H9 (cell line): ENCODE results near the gene CAMK1G. TPM values are rescaled to one million over a fixed set of nuclear protein-coding genes. Genes with fewer than 3 reads are reported as not detected.

Experiments used
- DNase-seq: peaks from one replicate; pipeline ENCODE4 v3.0.0-alpha.2; 2017
- H2AFZ ChIP-seq: one replicate; pipeline ENCODE4 v1.6.1; 2013; ENCODE audit warnings: mild to moderate bottlenecking, low read length, control low read depth, moderate library complexity
- H2AK5ac ChIP-seq: 2 replicates; pipeline ENCODE4 v1.6.1; 2013; ENCODE audit warnings: low read length, control low read depth, mixed read lengths; ENCODE audit not compliant: insufficient read length
- H2BK120ac ChIP-seq: one replicate; pipeline ENCODE4 v1.6.1; 2013; ENCODE audit warnings: low read depth, mild to moderate bottlenecking, low read length, control low read depth, inconsistent platforms; ENCODE audit not compliant: poor library complexity, severe bottlenecking
- H2BK12ac ChIP-seq: 2 replicates; pipeline ENCODE4 v1.6.1; 2013; ENCODE audit warnings: low read length, control low read depth, mixed read lengths, low read depth; ENCODE audit not compliant: insufficient read length
- H2BK15ac ChIP-seq: 2 replicates; pipeline ENCODE4 v1.6.1; 2013; ENCODE audit warnings: low read depth, low read length, control low read depth
- H2BK20ac ChIP-seq: one replicate; pipeline ENCODE4 v1.6.1; 2013; ENCODE audit warnings: low read depth, mild to moderate bottlenecking, low read length, control low read depth, inconsistent platforms; ENCODE audit not compliant: poor library complexity, severe bottlenecking
- H2BK5ac ChIP-seq: 2 replicates; pipeline ENCODE4 v1.6.1; 2013; ENCODE audit warnings: low read length, control low read depth, mixed read lengths; ENCODE audit not compliant: insufficient read length
- H3K14ac ChIP-seq: 2 replicates; pipeline ENCODE4 v1.6.1; 2013; ENCODE audit warnings: low read length, control low read depth; ENCODE audit not compliant: insufficient read depth
- H3K18ac ChIP-seq: 2 replicates; pipeline ENCODE4 v1.6.1; 2013; ENCODE audit warnings: low read depth, mild to moderate bottlenecking, mixed read lengths, low read length, control low read depth; ENCODE audit not compliant: insufficient read length
- H3K23ac ChIP-seq: 2 replicates; pipeline ENCODE4 v1.6.1; 2013; ENCODE audit warnings: low read length, control low read depth, mixed read lengths, low read depth; ENCODE audit not compliant: insufficient read length
- H3K23me2 ChIP-seq: 2 replicates; pipeline ENCODE4 v1.6.1; 2013; ENCODE audit warnings: low read depth, mild to moderate bottlenecking, mixed read lengths, low read length, control low read depth; ENCODE audit not compliant: insufficient read length, poor library complexity, severe bottlenecking
- H3K27ac ChIP-seq: 2 replicates; pipeline ENCODE4 v1.5.1; 2013; ENCODE audit warnings: low read length, control low read depth, mixed read lengths, low read depth; ENCODE audit not compliant: insufficient read length
- H3K27me3 ChIP-seq: 2 replicates; pipeline ENCODE4 v1.6.1; 2013; ENCODE audit warnings: low read length, control low read depth, inconsistent platforms; ENCODE audit not compliant: insufficient read depth
- H3K4ac ChIP-seq: 2 replicates; pipeline ENCODE4 v1.6.1; 2013; ENCODE audit warnings: low read depth, mild to moderate bottlenecking, control low read depth, inconsistent platforms, low read length, moderate library complexity
- H3K4me1 ChIP-seq: 2 replicates; pipeline ENCODE4 v1.6.1; 2013; ENCODE audit warnings: low read length, control low read depth, inconsistent platforms; ENCODE audit not compliant: insufficient read depth
- H3K4me2 ChIP-seq: 2 replicates; pipeline ENCODE4 v1.6.1; 2013; ENCODE audit warnings: low read length, control low read depth, mixed read lengths; ENCODE audit not compliant: insufficient read length, insufficient read depth
- H3K56ac ChIP-seq: 2 replicates; pipeline ENCODE4 v1.6.1; 2013; ENCODE audit warnings: low read depth, mild to moderate bottlenecking, mixed read lengths, low read length, control low read depth; ENCODE audit not compliant: insufficient read length
- H3K79me1 ChIP-seq: 2 replicates; pipeline ENCODE4 v1.6.1; 2013; ENCODE audit warnings: low read depth, mild to moderate bottlenecking, moderate library complexity, low read length, control low read depth, inconsistent platforms; ENCODE audit not compliant: insufficient read depth, poor library complexity, severe bottlenecking
- H3K79me2 ChIP-seq: 2 replicates; pipeline ENCODE4 v1.6.1; 2013; ENCODE audit warnings: low read length, control low read depth, inconsistent platforms; ENCODE audit not compliant: insufficient read depth
- H3K9ac ChIP-seq: 2 replicates; pipeline ENCODE4 v1.6.1; 2013; ENCODE audit warnings: low read length, control low read depth, mixed read lengths; ENCODE audit not compliant: insufficient read length; ENCODE audit errors: extremely low read depth
- H3K9me3 ChIP-seq: one replicate; pipeline ENCODE4 v1.6.1; 2013; ENCODE audit warnings: low read depth, low read length, inconsistent platforms; ENCODE audit not compliant: control insufficient read depth
- H3T11ph ChIP-seq: one replicate; pipeline ENCODE4 v1.6.1; 2013; ENCODE audit warnings: mild to moderate bottlenecking, low read length, control low read depth, inconsistent platforms
- H4K20me1 ChIP-seq: one replicate; pipeline ENCODE4 v1.6.1; 2013; ENCODE audit not compliant: control insufficient read depth, insufficient read length, insufficient read depth
- H4K5ac ChIP-seq: 2 replicates; pipeline ENCODE4 v1.6.1; 2013; ENCODE audit warnings: low read depth, mild to moderate bottlenecking, mixed read lengths, low read length, control low read depth; ENCODE audit not compliant: insufficient read length
- H4K8ac ChIP-seq: replicated peaks from 2 replicates; pipeline ENCODE4 v1.6.1; 2013; ENCODE audit warnings: low read length, control low read depth, mixed read lengths, low read depth; ENCODE audit not compliant: insufficient read length
- H4K91ac ChIP-seq: 2 replicates; pipeline ENCODE4 v1.6.1; 2013; ENCODE audit warnings: low read depth, mild to moderate bottlenecking, moderate library complexity, mixed read lengths, low read length, control low read depth; ENCODE audit not compliant: insufficient read length
- H3K27ac Mint-ChIP-seq, 3 experiments: 2 replicates in 2 of 3; 3 replicates in 1 of 3; pipeline ENCODE4 v1.8.0; 2020 to 2021; ENCODE audit warnings: mixed read lengths in 3 of 3, mild to moderate bottlenecking in 1 of 3, moderate library complexity in 1 of 3
- H3K27me3 Mint-ChIP-seq: 2 replicates; pipeline ENCODE4 v1.8.0; 2021; ENCODE audit warnings: low read depth, mild to moderate bottlenecking, moderate library complexity, mixed read lengths
- H3K36me3 Mint-ChIP-seq, 3 experiments: 2 replicates in 2 of 3; 3 replicates in 1 of 3; pipeline ENCODE4 v1.8.0; 2020 to 2021; ENCODE audit warnings: low read depth in 3 of 3, mixed read lengths in 3 of 3; ENCODE audit not compliant: insufficient read depth in 1 of 3
- H3K4me1 Mint-ChIP-seq, 2 experiments: 2 replicates each; pipeline ENCODE4 v1.8.0; 2020; ENCODE audit warnings: mixed read lengths in 2 of 2
- H3K4me3 Mint-ChIP-seq, 2 experiments: 2 replicates in 1 of 2; 3 replicates in 1 of 2; pipeline ENCODE4 v1.8.0; 2020 to 2021; ENCODE audit warnings: mild to moderate bottlenecking in 2 of 2, mixed read lengths in 2 of 2, moderate library complexity in 1 of 2
- H3K9me3 Mint-ChIP-seq, 2 experiments: 2 replicates in 1 of 2; 3 replicates in 1 of 2; pipeline ENCODE4 v1.8.0; 2020; ENCODE audit warnings: mild to moderate bottlenecking in 2 of 2, mixed read lengths in 2 of 2, moderate library complexity in 1 of 2
- CTCF ChIP-seq: fragments of 200-600 bp; sonication (generic); conservative IDR thresholded peaks from 3 replicates; pipeline ENCODE4 v1.8.0; 2021; ENCODE audit warnings: antibody characterized with exemption, mild to moderate bottlenecking
- WGBS: extraction: QIAGEN DNeasy Blood & Tissue Kit; methylation state at CpG from one replicate; pipeline ENCODE4 v1.1.7; 2013; ENCODE audit warnings: missing lambda C conversion rate, low lambda C conversion rate, mixed read lengths; ENCODE audit not compliant: insufficient read length; ENCODE audit errors: extremely low coverage; 5-methylcytosine and 5-hydroxymethylcytosine counted together
- total RNA-seq: library from RNA; stranded (reverse); gene quantifications from 2 replicates; pipeline ENCODE4 v1.2.1, GENCODE V29; 2021

The CAMK1G gene
- total RNA-seq, 1 experiment from 2014 or later: 0.28 TPM

DNA sequence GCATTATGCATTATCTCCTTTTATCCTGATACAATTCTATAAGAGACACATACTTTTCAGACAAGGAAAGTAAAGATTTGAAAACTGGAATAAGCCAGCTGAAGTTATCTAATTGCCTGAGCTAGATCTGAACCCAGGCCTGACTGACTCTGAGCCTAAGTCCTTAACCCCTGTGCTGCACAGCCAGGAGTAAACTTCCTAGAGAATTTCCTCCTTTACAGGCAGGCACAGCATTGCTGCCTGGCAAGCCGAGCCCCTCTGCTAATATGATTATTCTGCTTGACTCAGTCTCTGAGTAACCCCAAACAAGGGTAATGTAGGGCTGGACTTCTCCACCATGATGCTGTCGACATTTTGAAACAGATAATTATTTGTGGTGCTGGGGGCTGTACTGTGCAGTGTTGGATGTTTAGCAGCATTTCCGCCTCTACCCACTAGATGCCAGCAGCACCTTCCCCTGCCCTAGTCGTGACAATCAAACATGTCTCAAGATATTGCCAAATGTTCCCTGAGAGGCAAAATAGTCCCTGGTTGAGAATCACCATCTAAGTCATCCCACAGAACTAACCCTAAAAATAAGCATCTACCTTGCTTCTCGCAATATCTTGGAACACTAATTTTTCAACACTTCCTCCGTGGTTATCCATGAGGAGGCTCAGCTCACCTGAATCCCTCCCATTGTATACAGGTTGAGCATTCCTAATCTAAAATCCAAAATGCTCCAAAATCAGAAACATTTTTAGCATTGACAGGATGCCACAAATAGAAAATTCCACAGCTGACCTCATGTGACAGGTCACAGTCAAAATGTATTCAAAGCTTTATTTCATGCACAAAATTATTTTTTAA is 18.5 kb downstream of the CAMK1G start:
- Histone ChIP-seq H3K23me2 (no peaks in the 10 kb centered on the region), H2BK120ac (no peak overlapping the region), H4K5ac (no peak overlapping the region), H2BK20ac (no peak overlapping the region), H3K9me3 (no peaks in the 10 kb centered on the region), H4K8ac (no peak overlapping the region), H3K23ac (no peak overlapping the region), H3K4ac (no peak overlapping the region), H3K4me1 (no peaks in the 10 kb centered on the region), H2BK15ac (no peak overlapping the region), H2BK5ac (no peak overlapping the region), H3K27me3 (no peaks in the 10 kb centered on the region), H4K20me1 (no peaks in the 10 kb centered on the region), H2AK5ac (no peak overlapping the region), H4K91ac (no peak overlapping the region), H2AFZ (no peak overlapping the region), H3K79me1 (no peaks in the 10 kb centered on the region), H3K14ac (no peak overlapping the region), H3K4me2 (no peak overlapping the region), H3K27ac (no peak overlapping the region), H3K79me2 (no peaks in the 10 kb centered on the region), H3K9ac (no peak overlapping the region), H3K18ac (no peak overlapping the region), H3K56ac (no peak overlapping the region), H3T11ph (no peak overlapping the region), H2BK12ac (no peak overlapping the region)
- no peak overlapping the region for H3K27ac Mint-ChIP-seq
- TF ChIP-seq CTCF: peak; percentile 71
- H3K4me3 Mint-ChIP-seq: no peak overlapping the region
- no peaks in the 10 kb centered on the region for H3K36me3 Mint-ChIP-seq
- no peak for DNase-seq
- H3K27me3 Mint-ChIP-seq: peaks cover 12% of the 10 kb centered on the region
- WGBS: no CpG with 5 or more reads among the region's 6 CpGs
- H3K9me3 Mint-ChIP-seq: no peaks in the 10 kb centered on the region
- no peaks in the 10 kb centered on the region for H3K4me1 Mint-ChIP-seq
